WI38 (cell line): ENCODE data around the gene HOXA4.

Source experiments
- H3K4me3 ChIP-seq: 2 replicates; pipeline ENCODE4 v1.5.1; 2011; ENCODE audit warnings: low read depth, mild to moderate bottlenecking, control low read depth, low read length
- TF ChIP-seq, protein P1 (sequence below): IDR thresholded peaks from 2 replicates; pipeline ENCODE4 v1.5.1; 2012; ENCODE audit warnings: low read depth, mild to moderate bottlenecking, control low read depth, low read length

HOXA4 gene

GRCh38 chr7:27142580-27143022 lies 12.0 kb upstream of the HOXA4 start:
- peak overlapping the region; percentile 80 for H3K4me3 ChIP-seq
- TF ChIP-seq, protein P1, sequence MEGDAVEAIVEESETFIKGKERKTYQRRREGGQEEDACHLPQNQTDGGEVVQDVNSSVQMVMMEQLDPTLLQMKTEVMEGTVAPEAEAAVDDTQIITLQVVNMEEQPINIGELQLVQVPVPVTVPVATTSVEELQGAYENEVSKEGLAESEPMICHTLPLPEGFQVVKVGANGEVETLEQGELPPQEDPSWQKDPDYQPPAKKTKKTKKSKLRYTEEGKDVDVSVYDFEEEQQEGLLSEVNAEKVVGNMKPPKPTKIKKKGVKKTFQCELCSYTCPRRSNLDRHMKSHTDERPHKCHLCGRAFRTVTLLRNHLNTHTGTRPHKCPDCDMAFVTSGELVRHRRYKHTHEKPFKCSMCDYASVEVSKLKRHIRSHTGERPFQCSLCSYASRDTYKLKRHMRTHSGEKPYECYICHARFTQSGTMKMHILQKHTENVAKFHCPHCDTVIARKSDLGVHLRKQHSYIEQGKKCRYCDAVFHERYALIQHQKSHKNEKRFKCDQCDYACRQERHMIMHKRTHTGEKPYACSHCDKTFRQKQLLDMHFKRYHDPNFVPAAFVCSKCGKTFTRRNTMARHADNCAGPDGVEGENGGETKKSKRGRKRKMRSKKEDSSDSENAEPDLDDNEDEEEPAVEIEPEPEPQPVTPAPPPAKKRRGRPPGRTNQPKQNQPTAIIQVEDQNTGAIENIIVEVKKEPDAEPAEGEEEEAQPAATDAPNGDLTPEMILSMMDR, result no peak

GRCh38 chr7:27141923-27142579 lies 11.5 kb upstream of the HOXA4 start:
- TF ChIP-seq, protein P1, result peak; percentile 33; the same call in 1 of the 2 replicates
- peak overlapping the region; percentile 80 for H3K4me3 ChIP-seq

GRCh38 chr7:27141137-27141922 lies 10.8 kb upstream of the HOXA4 start:
- H3K4me3 ChIP-seq, result peak overlapping the region; percentile 80
- TF ChIP-seq, protein P1, result no peak

DNA sequence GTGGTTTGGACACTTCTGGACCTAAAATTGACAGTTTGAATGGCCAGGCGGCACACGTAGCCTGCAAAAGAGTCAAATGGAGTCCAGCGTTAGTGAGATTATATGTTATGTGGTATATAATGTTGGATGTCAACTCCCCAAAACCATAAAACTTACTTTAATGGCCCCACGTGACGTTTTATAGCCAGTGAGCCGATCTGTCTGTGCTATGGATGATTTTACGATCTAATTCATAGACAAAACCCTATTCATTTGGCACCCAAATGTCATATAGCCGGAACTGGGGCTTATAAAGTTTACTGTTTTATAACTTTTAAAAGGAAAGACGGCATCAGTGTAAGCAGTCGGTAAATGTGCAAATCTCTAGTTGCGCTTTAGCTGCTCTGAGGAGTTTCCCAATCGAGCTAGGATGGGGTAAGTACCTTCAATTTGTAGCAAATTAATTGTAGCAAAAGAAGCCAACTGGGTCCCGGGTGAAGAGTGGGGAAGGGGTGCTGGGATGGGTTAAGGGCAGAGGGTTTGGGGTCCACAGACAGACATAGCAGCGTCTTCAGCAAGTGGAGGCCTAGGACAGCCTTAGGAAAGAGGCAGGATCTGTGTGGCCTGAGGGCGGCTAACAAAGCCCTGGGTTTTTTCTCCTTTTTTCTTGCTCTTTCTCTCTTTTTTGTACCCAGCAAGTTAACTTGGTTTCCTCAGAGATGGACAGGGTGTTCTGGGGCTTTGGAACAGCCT lies 9.7 kb upstream of the HOXA4 start:
- peak overlapping the region; percentile 50 for H3K4me3 ChIP-seq
- TF ChIP-seq, protein P1, result no peak

DNA sequence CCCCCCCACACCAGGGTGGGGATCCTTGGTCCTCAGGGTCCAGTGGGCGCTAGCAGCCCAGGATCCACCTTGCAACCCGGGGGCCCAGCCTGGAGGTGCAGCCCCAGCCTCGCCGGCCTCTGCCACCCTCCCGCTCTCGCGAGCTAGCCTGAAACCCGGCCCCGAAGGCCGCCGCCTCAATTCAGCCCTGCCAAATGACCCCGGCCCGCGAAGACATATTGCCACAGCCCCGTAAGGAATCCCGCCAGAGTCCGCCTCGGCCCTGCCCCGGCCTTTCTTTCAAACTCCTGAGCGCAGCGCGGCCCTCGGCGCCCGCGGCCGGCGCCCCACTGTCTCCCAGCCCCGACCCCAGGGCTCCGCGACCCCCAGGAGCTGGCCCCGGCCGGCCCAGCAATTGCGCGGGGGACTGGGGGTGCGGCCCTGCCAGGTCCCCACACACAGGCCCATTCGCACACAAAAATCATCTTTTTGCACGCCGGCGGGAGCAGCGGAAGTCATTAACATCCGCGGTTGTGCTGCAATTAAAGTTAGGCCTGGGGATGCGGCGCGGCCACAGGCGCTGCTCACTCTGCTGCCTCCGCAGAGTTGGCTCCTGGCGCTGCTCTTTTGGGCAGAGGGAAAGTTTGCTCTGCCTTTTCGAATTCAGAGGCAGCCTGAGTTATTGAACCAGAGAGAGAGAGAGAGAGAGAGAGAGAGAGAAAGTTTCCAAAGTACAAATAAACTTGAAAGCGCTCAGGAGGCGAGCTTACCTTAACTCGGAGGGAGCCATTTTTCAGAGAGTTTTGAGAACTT lies 9.0 kb upstream of the HOXA4 start:
- H3K4me3 ChIP-seq, result peak overlapping the region; percentile 50
- TF ChIP-seq, protein P1, result no peak

DNA sequence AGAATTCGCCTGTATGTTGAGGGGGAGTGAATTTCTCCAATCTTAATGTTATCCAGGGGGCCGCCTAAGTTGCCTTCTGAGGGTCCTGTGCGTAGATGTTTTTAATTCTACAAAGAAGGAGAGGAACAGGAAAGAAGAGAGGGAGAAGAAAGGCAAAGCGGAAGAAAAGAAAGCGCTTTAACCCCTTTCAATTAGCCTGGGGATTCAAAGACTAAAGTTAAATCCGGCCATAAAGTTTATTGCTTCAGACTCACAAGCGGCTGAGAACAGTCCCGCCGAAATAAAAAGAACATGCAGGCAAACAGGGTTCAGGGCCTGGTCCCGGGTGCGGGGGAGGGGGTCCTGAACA lies 8.4 kb upstream of the HOXA4 start:
- TF ChIP-seq, protein P1, result no peak
- peak overlapping the region; percentile 50 for H3K4me3 ChIP-seq
